Duodenal mucosa (tissue), 2 donors: Measurements from ENCODE around the gene TSPAN19.

Experiments used
- H3K27ac ChIP-seq: one replicate; pipeline ENCODE4 v1.7.0; 2013; ENCODE audit warnings: low read depth, low read length
- H3K27me3 ChIP-seq, 2 donors: one replicate each; pipeline ENCODE4 v1.7.0; 2013; ENCODE audit warnings: low read length in 2 of 2, control low read depth in 1 of 2; ENCODE audit not compliant: insufficient read depth in 2 of 2, control insufficient read depth in 1 of 2
- H3K36me3 ChIP-seq, 2 donors: one replicate each; pipeline ENCODE4 v1.7.0; 2013; ENCODE audit warnings: low read length in 2 of 2, control low read depth in 1 of 2; ENCODE audit not compliant: insufficient read depth in 2 of 2, control insufficient read depth in 1 of 2
- H3K4me1 ChIP-seq, 2 donors: one replicate each; pipeline ENCODE4 v1.7.0; 2013; ENCODE audit warnings: low read length in 2 of 2, control low read depth in 1 of 2; ENCODE audit not compliant: insufficient read depth in 2 of 2, control insufficient read depth in 1 of 2
- H3K4me3 ChIP-seq, 2 donors: one replicate each; pipeline ENCODE4 v1.7.0; 2013; ENCODE audit warnings: low read length in 2 of 2, low read depth in 1 of 2
- H3K9ac ChIP-seq, 2 donors: one replicate each; pipeline ENCODE4 v1.7.0; 2013; ENCODE audit warnings: low read length in 2 of 2, low read depth in 1 of 2
- H3K9me3 ChIP-seq, 2 donors: one replicate each; pipeline ENCODE4 v1.7.0; 2013; ENCODE audit warnings: low read length in 2 of 2, control low read depth in 1 of 2; ENCODE audit not compliant: control insufficient read depth in 1 of 2

Gene TSPAN19

GRCh38 chr12:84978921-84979320 is 57.2 kb downstream of the TSPAN19 start:
- Histone ChIP-seq H3K36me3 (no peaks in the 10 kb centered on the region), H3K4me1 (no peaks in the 10 kb centered on the region), H3K9me3 (no peaks in the 10 kb centered on the region), H3K9ac (no peak overlapping the region), H3K27ac (no peak overlapping the region), H3K27me3 (no peaks in the 10 kb centered on the region), H3K4me3 (no peak overlapping the region)

- Histone ChIP-seq H3K27ac (no peak overlapping the region), H3K27me3 (no peaks in the 10 kb centered on the region), H3K4me3 (no peak overlapping the region)
Observed at GRCh38 chr12:84976133-84976532, 59.9 kb downstream of the TSPAN19 start.

GRCh38 chr12:84974155-84974815 is 61.8 kb downstream of the TSPAN19 start:
- Histone ChIP-seq H3K9me3 (no peaks in the 10 kb centered on the region), H3K27ac (no peak overlapping the region), H3K27me3 (no peaks in the 10 kb centered on the region), H3K4me3 (no peak overlapping the region), H3K9ac (no peak overlapping the region), H3K36me3 (no peaks in the 10 kb centered on the region), H3K4me1 (no peaks in the 10 kb centered on the region)

More at GRCh38 chr12:84976133-84976532, 59.9 kb downstream of the TSPAN19 start:
- Histone ChIP-seq H3K36me3 (no peaks in the 10 kb centered on the region), H3K9me3 (no peaks in the 10 kb centered on the region), H3K9ac (no peak overlapping the region), H3K4me1 (no peaks in the 10 kb centered on the region)

- no peaks in the 10 kb centered on the region for H3K36me3 ChIP-seq
- H3K4me3 ChIP-seq: no peak overlapping the region
- no peak overlapping the region for H3K27ac ChIP-seq
- no peak overlapping the region for H3K9ac ChIP-seq
- no peaks in the 10 kb centered on the region for H3K27me3 ChIP-seq
- H3K9me3 ChIP-seq: no peaks in the 10 kb centered on the region
- H3K4me1 ChIP-seq: no peaks in the 10 kb centered on the region
Observed at GRCh38 chr12:84973026-84973425, 63.1 kb downstream of the TSPAN19 start.

GRCh38 chr12:84969226-84969625 is 66.9 kb downstream of the TSPAN19 start:
- no peak overlapping the region for H3K4me3 ChIP-seq
- no peaks in the 10 kb centered on the region for H3K36me3 ChIP-seq
- H3K9ac ChIP-seq: no peak overlapping the region
- no peak overlapping the region for H3K27ac ChIP-seq
- no peaks in the 10 kb centered on the region for H3K27me3 ChIP-seq
- H3K9me3 ChIP-seq: no peaks in the 10 kb centered on the region
- no peaks in the 10 kb centered on the region for H3K4me1 ChIP-seq
